Measurements from ENCODE around the gene LLPH. TPM values are rescaled to one million over a fixed set of nuclear protein-coding genes. Genes with fewer than 3 reads are reported as not detected.

Gene LLPH
- total RNA-seq, 1 experiment from 2014 or later, result 31.5 TPM

DNA sequence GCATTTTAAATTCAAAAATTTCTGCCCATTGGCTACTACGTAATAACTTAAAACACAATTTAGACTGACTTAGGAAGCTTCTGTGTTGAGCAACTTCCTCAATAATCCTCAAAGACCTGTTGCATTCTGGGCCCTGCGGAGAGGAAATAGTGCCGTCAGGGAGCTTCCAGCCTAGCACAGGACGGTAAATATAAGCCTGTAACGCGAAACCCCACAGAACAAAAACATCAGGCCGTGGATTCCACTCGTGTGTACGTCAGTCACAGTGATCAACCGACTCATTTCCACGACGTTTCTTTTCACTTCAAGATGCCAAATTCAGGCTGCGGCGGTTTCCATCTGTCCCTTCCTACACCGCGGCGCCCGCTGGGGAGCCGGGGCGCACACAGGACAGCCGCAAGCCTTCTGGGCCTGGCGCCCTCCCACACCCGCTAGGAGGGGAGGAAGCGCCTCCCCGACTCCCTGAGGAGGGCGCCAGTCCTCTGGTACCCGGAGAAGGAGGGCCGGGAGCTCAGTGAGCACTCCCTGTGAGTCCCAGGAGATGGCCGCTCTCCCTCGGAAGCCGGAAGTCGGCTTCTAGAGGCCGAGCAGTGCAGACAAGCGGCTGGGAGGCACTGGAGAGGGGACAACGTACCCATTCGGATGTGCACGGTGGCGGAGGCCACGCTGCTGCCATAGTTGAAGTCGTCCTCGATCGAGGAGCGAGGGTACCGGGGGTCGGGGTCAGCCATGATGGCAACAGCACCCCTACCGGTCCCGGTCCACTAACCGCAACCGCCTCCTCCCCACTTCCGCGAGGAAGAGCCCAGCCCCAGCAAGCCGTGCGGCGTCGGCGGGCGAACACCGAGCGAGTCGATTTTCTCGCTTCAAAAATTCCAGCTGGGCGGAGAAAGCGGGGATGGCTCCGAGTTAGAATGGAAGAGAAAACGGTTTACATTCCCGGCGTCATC, 38.9 kb upstream of the LLPH start, which contains the start of gene TMBIM4 (continued):
- TF ChIP-seq, protein P1, sequence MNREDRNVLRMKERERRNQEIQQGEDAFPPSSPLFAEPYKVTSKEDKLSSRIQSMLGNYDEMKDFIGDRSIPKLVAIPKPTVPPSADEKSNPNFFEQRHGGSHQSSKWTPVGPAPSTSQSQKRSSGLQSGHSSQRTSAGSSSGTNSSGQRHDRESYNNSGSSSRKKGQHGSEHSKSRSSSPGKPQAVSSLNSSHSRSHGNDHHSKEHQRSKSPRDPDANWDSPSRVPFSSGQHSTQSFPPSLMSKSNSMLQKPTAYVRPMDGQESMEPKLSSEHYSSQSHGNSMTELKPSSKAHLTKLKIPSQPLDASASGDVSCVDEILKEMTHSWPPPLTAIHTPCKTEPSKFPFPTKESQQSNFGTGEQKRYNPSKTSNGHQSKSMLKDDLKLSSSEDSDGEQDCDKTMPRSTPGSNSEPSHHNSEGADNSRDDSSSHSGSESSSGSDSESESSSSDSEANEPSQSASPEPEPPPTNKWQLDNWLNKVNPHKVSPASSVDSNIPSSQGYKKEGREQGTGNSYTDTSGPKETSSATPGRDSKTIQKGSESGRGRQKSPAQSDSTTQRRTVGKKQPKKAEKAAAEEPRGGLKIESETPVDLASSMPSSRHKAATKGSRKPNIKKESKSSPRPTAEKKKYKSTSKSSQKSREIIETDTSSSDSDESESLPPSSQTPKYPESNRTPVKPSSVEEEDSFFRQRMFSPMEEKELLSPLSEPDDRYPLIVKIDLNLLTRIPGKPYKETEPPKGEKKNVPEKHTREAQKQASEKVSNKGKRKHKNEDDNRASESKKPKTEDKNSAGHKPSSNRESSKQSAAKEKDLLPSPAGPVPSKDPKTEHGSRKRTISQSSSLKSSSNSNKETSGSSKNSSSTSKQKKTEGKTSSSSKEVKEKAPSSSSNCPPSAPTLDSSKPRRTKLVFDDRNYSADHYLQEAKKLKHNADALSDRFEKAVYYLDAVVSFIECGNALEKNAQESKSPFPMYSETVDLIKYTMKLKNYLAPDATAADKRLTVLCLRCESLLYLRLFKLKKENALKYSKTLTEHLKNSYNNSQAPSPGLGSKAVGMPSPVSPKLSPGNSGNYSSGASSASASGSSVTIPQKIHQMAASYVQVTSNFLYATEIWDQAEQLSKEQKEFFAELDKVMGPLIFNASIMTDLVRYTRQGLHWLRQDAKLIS (CRISPR knock-in tag; IDR thresholded peaks at IDR 0.05; ENCODE audit: borderline replicate concordance), result no peak
- TF ChIP-seq SOX15 (CRISPR knock-in tag; IDR thresholded peaks at IDR 0.05) (no peak), TEAD1 (CRISPR knock-in tag; IDR thresholded peaks at IDR 0.05) (peak; percentile 78; the same call in 1 of the 2 replicates), MXD4 (CRISPR knock-in tag; IDR thresholded peaks at IDR 0.05; ENCODE audit: borderline replicate concordance) (no peak), ESRRA (CRISPR knock-in tag; IDR thresholded peaks at IDR 0.05; ENCODE audit: borderline replicate concordance) (0 out of 2 replicates have a peak, but pooled peaks have one; percentile 72), GABPB1 (CRISPR knock-in tag; IDR thresholded peaks at IDR 0.05) (peak; percentile 79), NFYB (CRISPR knock-in tag; conservative IDR thresholded peaks at IDR 0.05; ENCODE audit: low read depth) (no peak), SP1 (CRISPR knock-in tag; conservative IDR thresholded peaks at IDR 0.05) (peak; percentile 72), ATF3 (CRISPR knock-in tag; conservative IDR thresholded peaks at IDR 0.05) (no peak), E2F4 (CRISPR knock-in tag; IDR thresholded peaks at IDR 0.05; ENCODE audit: borderline replicate concordance, low read depth) (no peak), ERG (CRISPR knock-in tag; IDR thresholded peaks at IDR 0.05) (no peak), IRF1 (CRISPR knock-in tag; IDR thresholded peaks at IDR 0.05) (no peak), GTF2I (CRISPR knock-in tag; conservative IDR thresholded peaks at IDR 0.05) (no peak), ZSCAN18 (CRISPR knock-in tag; IDR thresholded peaks at IDR 0.05) (no peak), SMAD3 (CRISPR knock-in tag; IDR thresholded peaks at IDR 0.05; ENCODE audit: borderline replicate concordance) (0 out of 2 replicates have a peak, but pooled peaks have one; percentile 37), ZNF671 (CRISPR knock-in tag; IDR thresholded peaks at IDR 0.05) (no peak), E2F5 (CRISPR knock-in tag; IDR thresholded peaks at IDR 0.05) (peak; percentile 64; the same call in 1 of the 2 replicates), ATF1 (CRISPR knock-in tag; IDR thresholded peaks at IDR 0.05) (no peak), CTCF (IDR thresholded peaks at IDR 0.05) (no peak), PRRX2 (CRISPR knock-in tag; IDR thresholded peaks at IDR 0.05) (no peak), NR3C1 (CRISPR knock-in tag; conservative IDR thresholded peaks at IDR 0.05; ENCODE audit: low read depth) (no peak)
- TF ChIP-seq, protein P2, sequence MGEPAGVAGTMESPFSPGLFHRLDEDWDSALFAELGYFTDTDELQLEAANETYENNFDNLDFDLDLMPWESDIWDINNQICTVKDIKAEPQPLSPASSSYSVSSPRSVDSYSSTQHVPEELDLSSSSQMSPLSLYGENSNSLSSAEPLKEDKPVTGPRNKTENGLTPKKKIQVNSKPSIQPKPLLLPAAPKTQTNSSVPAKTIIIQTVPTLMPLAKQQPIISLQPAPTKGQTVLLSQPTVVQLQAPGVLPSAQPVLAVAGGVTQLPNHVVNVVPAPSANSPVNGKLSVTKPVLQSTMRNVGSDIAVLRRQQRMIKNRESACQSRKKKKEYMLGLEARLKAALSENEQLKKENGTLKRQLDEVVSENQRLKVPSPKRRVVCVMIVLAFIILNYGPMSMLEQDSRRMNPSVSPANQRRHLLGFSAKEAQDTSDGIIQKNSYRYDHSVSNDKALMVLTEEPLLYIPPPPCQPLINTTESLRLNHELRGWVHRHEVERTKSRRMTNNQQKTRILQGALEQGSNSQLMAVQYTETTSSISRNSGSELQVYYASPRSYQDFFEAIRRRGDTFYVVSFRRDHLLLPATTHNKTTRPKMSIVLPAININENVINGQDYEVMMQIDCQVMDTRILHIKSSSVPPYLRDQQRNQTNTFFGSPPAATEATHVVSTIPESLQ (CRISPR knock-in tag; IDR thresholded peaks at IDR 0.05), result no peak
- TF ChIP-seq, protein P3, sequence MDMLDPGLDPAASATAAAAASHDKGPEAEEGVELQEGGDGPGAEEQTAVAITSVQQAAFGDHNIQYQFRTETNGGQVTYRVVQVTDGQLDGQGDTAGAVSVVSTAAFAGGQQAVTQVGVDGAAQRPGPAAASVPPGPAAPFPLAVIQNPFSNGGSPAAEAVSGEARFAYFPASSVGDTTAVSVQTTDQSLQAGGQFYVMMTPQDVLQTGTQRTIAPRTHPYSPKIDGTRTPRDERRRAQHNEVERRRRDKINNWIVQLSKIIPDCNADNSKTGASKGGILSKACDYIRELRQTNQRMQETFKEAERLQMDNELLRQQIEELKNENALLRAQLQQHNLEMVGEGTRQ (CRISPR knock-in tag; IDR thresholded peaks at IDR 0.05), result no peak

Data from WTC11 (cell line).